ENCODE measurements around the gene MVB12B. TPM values are rescaled to one million over a fixed set of nuclear protein-coding genes. Genes with fewer than 3 reads are reported as not detected.

Gene MVB12B
- total RNA-seq, 2 experiments from 2014 or later: 14.3 to 15.3 TPM

GRCh38 chr9:126502417-126503332 lies 176.0 kb downstream of the MVB12B start:
- TF ChIP-seq CTCF (IDR thresholded peaks at IDR 0.05): no peak
- peaks cover 12 to 15% of the 10 kb centered on the region in 2 experiments for H3K27me3 ChIP-seq (ENCODE audit: control insufficient read depth in 1 of 2, insufficient read depth in 2 of 2, low read length in 2 of 2)
- CTCF ChIA-PET: no interaction called here
- H3K27ac Mint-ChIP-seq: no peak overlapping the region
- POLR2A ChIA-PET: interaction anchor here (0.6 kb wide), 1 partner anchor 55 kb away, joined by 3 read pairs; no protein-coding TSS in a partner anchor
- H3K4me3 ChIP-seq (ENCODE audit: low read length): no peak overlapping the region
- H3K4me1 ChIP-seq (ENCODE audit: insufficient read depth, low read length): peaks cover 26% of the 10 kb centered on the region
- no peak for DNase-seq
- H3K4me1 Mint-ChIP-seq (ENCODE audit: low read depth): peaks cover 12% of the 10 kb centered on the region
- peaks cover 8% of the 10 kb centered on the region for H3K27me3 Mint-ChIP-seq
- H3K9me3 Mint-ChIP-seq: no peaks in the 10 kb centered on the region
- H3K36me3 Mint-ChIP-seq (ENCODE audit: low read depth): no peaks in the 10 kb centered on the region
- H3K9me3 ChIP-seq (ENCODE audit: control insufficient read depth in 1 of 2, insufficient read depth in 1 of 2, low read length in 2 of 2): no peaks in the 10 kb centered on the region
- no peak overlapping the region for H3K27ac ChIP-seq (ENCODE audit: low read depth in 1 of 2, low read length in 2 of 2)
- H3K4me3 Mint-ChIP-seq: no peak overlapping the region
- no peak for ATAC-seq (ENCODE audit: poor library complexity)
- intact Hi-C loops (cut with DNase I, micrococcal nuclease): no loop called here
- H3K36me3 ChIP-seq (ENCODE audit: insufficient read depth, low read length): no peaks in the 10 kb centered on the region

DNA sequence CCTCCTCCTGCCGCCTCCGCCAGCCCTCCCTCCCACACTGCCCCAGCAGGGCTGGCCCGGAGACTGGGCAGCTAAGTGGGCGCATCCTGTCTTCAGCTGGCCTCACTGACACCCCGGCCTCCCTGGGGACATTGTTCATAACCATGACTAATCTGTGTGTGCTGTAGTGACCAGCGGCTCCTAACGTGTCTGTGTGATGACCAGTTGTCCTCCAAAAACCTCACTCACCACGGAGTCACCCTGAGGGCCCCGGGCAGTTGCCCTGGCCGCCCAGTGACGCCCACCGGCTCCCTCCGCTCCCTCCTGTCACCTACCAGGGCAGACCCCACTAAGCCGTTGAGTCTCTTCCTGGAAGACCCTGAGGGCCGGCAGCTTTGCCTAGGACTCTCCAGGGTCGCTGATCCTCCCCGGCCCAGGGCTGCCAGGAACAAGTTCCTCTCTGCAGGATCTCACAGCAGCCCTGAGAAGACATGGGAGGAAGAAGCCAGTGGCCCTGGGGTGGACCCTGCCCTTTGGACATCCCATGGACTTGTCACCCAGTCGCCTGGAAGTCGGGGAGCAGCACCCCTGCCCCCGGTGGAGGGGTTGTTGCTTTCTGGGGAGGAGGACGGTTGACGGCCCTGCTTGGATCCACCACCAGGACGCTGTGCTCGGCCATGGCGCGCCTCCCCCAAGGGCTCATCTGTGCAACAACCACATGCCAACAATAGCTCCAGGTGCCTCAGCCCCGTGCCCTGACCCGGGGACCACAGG lies 176.9 kb downstream of the MVB12B start:
- H3K4me3 Mint-ChIP-seq: no peak overlapping the region
- Histone ChIP-seq H3K27ac (ENCODE audit: low read depth in 1 of 2, low read length in 2 of 2) (no peak overlapping the region), H3K4me1 (ENCODE audit: insufficient read depth, low read length) (peaks cover 26% of the 10 kb centered on the region), H3K36me3 (ENCODE audit: insufficient read depth, low read length) (no peaks in the 10 kb centered on the region), H3K4me3 (ENCODE audit: low read length) (no peak overlapping the region), H3K9me3 (ENCODE audit: control insufficient read depth in 1 of 2, insufficient read depth in 1 of 2, low read length in 2 of 2) (no peaks in the 10 kb centered on the region), H3K27me3 (ENCODE audit: control insufficient read depth in 1 of 2, insufficient read depth in 2 of 2, low read length in 2 of 2) (peaks cover 12 to 15% of the 10 kb centered on the region in 2 experiments)
- no peaks in the 10 kb centered on the region for H3K36me3 Mint-ChIP-seq (ENCODE audit: low read depth)
- no peak for DNase-seq
- peaks cover 8% of the 10 kb centered on the region for H3K27me3 Mint-ChIP-seq
- intact Hi-C loops (cut with DNase I, micrococcal nuclease): no loop called here
- ChIA-PET CTCF (no interaction called here), POLR2A (no interaction called here)
- peaks cover 12% of the 10 kb centered on the region for H3K4me1 Mint-ChIP-seq (ENCODE audit: low read depth)
- ATAC-seq (ENCODE audit: poor library complexity): no peak
- TF ChIP-seq CTCF (IDR thresholded peaks at IDR 0.05): no peak
- no peak overlapping the region for H3K27ac Mint-ChIP-seq
- H3K9me3 Mint-ChIP-seq: no peaks in the 10 kb centered on the region

DNA sequence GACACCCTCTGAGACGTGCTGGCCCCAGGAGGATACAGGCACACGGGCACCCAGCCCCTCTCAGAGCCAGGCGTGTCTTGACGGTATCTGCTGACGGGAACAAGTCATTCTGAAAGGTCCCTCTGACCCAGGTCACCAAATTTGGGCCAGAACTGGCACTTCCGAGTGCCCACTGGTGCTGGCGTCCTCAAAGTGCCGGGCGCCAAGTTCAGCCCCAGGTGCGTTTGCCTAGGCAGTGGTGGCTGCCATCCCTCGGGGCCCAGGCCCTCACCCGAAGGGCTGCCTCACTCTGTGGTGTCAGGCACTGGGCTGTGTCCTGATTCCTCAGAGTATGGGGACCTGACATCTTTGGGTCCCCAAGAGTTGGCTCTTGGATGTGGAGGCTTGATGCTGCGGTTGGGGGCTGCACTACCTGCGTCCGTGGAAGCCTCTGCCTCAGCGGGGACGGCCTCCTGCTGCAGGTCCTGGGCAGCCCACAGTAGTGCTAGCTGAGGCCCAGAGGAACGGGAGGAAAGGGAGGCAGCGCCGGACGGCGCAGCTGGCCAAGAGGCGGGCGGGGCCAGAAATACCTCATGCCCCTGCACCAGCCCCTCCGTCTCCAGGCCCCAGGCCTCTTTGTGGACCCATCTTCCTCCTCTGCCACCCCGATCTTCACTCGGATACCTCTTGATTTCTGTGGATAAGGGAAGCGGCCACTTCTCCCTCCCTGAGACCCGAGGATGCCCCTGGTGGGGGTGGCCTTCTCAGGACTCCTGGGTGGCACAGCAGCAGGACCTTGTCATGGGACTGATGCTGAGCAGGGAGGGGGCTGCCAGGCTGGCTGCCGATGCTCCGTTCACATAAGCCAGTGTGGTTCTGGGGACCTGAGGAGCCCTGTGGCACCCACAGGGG lies 177.7 kb downstream of the MVB12B start:
- no peak for TF ChIP-seq CTCF (IDR thresholded peaks at IDR 0.05)
- H3K9me3 Mint-ChIP-seq: no peaks in the 10 kb centered on the region
- H3K4me1 Mint-ChIP-seq (ENCODE audit: low read depth): peaks cover 10% of the 10 kb centered on the region
- Histone ChIP-seq H3K4me1 (ENCODE audit: insufficient read depth, low read length) (peaks cover 19% of the 10 kb centered on the region), H3K36me3 (ENCODE audit: insufficient read depth, low read length) (no peaks in the 10 kb centered on the region), H3K9me3 (ENCODE audit: control insufficient read depth in 1 of 2, insufficient read depth in 1 of 2, low read length in 2 of 2) (no peaks in the 10 kb centered on the region), H3K4me3 (ENCODE audit: low read length) (no peak overlapping the region), H3K27ac (ENCODE audit: low read depth in 1 of 2, low read length in 2 of 2) (no peak overlapping the region), H3K27me3 (ENCODE audit: control insufficient read depth in 1 of 2, insufficient read depth in 2 of 2, low read length in 2 of 2) (peaks cover 12 to 15% of the 10 kb centered on the region in 2 experiments)
- ChIA-PET POLR2A (no interaction called here), CTCF (no interaction called here)
- no peak overlapping the region for H3K27ac Mint-ChIP-seq
- intact Hi-C loops (cut with DNase I, micrococcal nuclease): no loop called here
- DNase-seq: no peak
- ATAC-seq (ENCODE audit: poor library complexity): no peak
- H3K36me3 Mint-ChIP-seq (ENCODE audit: low read depth): no peaks in the 10 kb centered on the region
- H3K4me3 Mint-ChIP-seq: no peak overlapping the region
- H3K27me3 Mint-ChIP-seq: peaks cover 8% of the 10 kb centered on the region

All from CD4-positive, alpha-beta T cell (primary cell).